HG03139 (cell line): ENCODE data around the gene CHIC2.

Source experiments
- ATAC-seq: cut with Tn5 transposase; IDR thresholded peaks from one replicate; pipeline ENCODE4 v1.9.1; 2021; ENCODE audit not compliant: unreplicated experiment

CHIC2 gene

GRCh38 chr4:54011201-54011600 lies 53.2 kb downstream of the CHIC2 start:
- ATAC-seq = no peak

- ATAC-seq = no peak
These were observed 57.6 kb downstream of the CHIC2 start for GRCh38 chr4:54006755-54007154.

GRCh38 chr4:54005475-54005874 lies 58.9 kb downstream of the CHIC2 start:
- no peak for ATAC-seq

- no peak for ATAC-seq
These were observed 59.9 kb downstream of the CHIC2 start for GRCh38 chr4:54004463-54004862.

- ATAC-seq = no peak
These were observed 62.6 kb downstream of the CHIC2 start for GRCh38 chr4:54001668-54002365.

GRCh38 chr4:53997898-53998297 lies 66.5 kb downstream of the CHIC2 start:
- no peak for ATAC-seq

- ATAC-seq = no peak
These were observed 69.9 kb downstream of the CHIC2 start for GRCh38 chr4:53994382-53995102.

GRCh38 chr4:53992785-53993184 lies 71.6 kb downstream of the CHIC2 start:
- no peak for ATAC-seq

GRCh38 chr4:53991821-53992220 lies 72.6 kb downstream of the CHIC2 start:
- ATAC-seq = no peak

- no peak for ATAC-seq
These were observed 73.8 kb downstream of the CHIC2 start for GRCh38 chr4:53990641-53991040.

GRCh38 chr4:53987761-53988171 lies 76.6 kb downstream of the CHIC2 start:
- ATAC-seq = no peak

- ATAC-seq = no peak
These were observed 78.3 kb downstream of the CHIC2 start for GRCh38 chr4:53986062-53986461.

- ATAC-seq = no peak
These were observed 82.8 kb downstream of the CHIC2 start for GRCh38 chr4:53981567-53981966.

GRCh38 chr4:53981066-53981465 lies 83.3 kb downstream of the CHIC2 start:
- no peak for ATAC-seq

GRCh38 chr4:53974561-53974960 lies 89.8 kb downstream of the CHIC2 start:
- no peak for ATAC-seq

GRCh38 chr4:53967986-53968385 lies 96.4 kb downstream of the CHIC2 start:
- ATAC-seq = no peak

- ATAC-seq = no peak
These were observed 100.6 kb downstream of the CHIC2 start for GRCh38 chr4:53963781-53964180.

GRCh38 chr4:53963336-53963735 lies 101.1 kb downstream of the CHIC2 start:
- no peak for ATAC-seq

GRCh38 chr4:53962516-53963225 lies 101.7 kb downstream of the CHIC2 start:
- ATAC-seq = no peak

- no peak for ATAC-seq
These were observed 103.1 kb downstream of the CHIC2 start for GRCh38 chr4:53961351-53961750.

GRCh38 chr4:53960843-53961242 lies 103.6 kb downstream of the CHIC2 start:
- no peak for ATAC-seq
